ENCODE data around the gene SLC22A5. TPM values are rescaled to one million over a fixed set of nuclear protein-coding genes. Genes with fewer than 3 reads are reported as not detected.

SLC22A5 gene
- total and polyA plus RNA-seq, 2 of the 8 experiments (the other 6 are each of a cell fraction or from before 2014, with no cell fraction given): 4.0 to 9.0 TPM

- no peak overlapping the region for H4K91ac ChIP-seq (replicated peaks; ENCODE audit: insufficient read length, low read length)
- no peak for FAIRE-seq
Observed at GRCh38 chr5:132414634-132415378, 45.3 kb downstream of the SLC22A5 start.

More at GRCh38 chr5:132414634-132415378, 45.3 kb downstream of the SLC22A5 start:
- Histone ChIP-seq H3K4ac (replicated peaks; ENCODE audit: insufficient read length, low read depth, low read length) (no peak overlapping the region), H3K18ac (ENCODE audit: extremely low read depth, low read length) (no peak overlapping the region), H3K56ac (replicated peaks; ENCODE audit: insufficient read length, low read depth, low read length) (no peak overlapping the region), H3K36me3 (ENCODE audit: control insufficient read depth in 2 of 4, insufficient read depth in 4 of 4, low read length in 3 of 4) (no peaks in the 10 kb centered on the region), H2AK5ac (ENCODE audit: low read depth, low read length) (no peak overlapping the region), H3K27ac (ENCODE audit: low read depth, low read length) (no peak overlapping the region), H3K4me3 (ENCODE audit: extremely low read depth in 1 of 4, insufficient read depth in 2 of 4, low read depth in 3 of 4, low read length in 4 of 4) (no peak overlapping the region), H3K4me1 (replicated peaks in 1 of 4; ENCODE audit: control insufficient read depth in 3 of 4, insufficient read depth in 4 of 4, low read length in 3 of 4) (peaks cover 0 to 4% (median 2%) of the 10 kb centered on the region in 4 experiments; a peak in 4 of 7 replicates), H2BK15ac (ENCODE audit: low read length) (no peak overlapping the region), H3K14ac (ENCODE audit: insufficient read length) (no peak overlapping the region), H2BK20ac (ENCODE audit: low read length) (no peak overlapping the region), H4K8ac (ENCODE audit: extremely low read depth, insufficient read depth, low read length) (no peak overlapping the region), H2BK12ac (ENCODE audit: low read depth, low read length) (no peak overlapping the region), H3K27me3 (replicated peaks in 1 of 4; ENCODE audit: control insufficient read depth in 3 of 4, extremely low read depth in 1 of 4, insufficient read depth in 3 of 4, low read length in 3 of 4) (0 out of 7 replicates have a peak, but pooled peaks cover 0 to 3% (median 0%) of the 10 kb centered on the region in 4 experiments), H3K79me1 (ENCODE audit: low read depth, low read length) (no peaks in the 10 kb centered on the region), H3K9me3 (ENCODE audit: insufficient read depth in 2 of 2, low read depth in 1 of 2, low read length in 1 of 2) (no peaks in the 10 kb centered on the region), H2BK5ac (ENCODE audit: low read depth, low read length) (no peak overlapping the region), H3K23ac (ENCODE audit: insufficient read length) (no peak overlapping the region), H3K23me2 (ENCODE audit: low read depth, low read length) (0 out of 2 replicates have a peak, but pooled peaks cover 2% of the 10 kb centered on the region), H2AFZ (ENCODE audit: low read length) (no peak overlapping the region), H3K4me2 (ENCODE audit: insufficient read depth in 1 of 2, low read depth in 2 of 2, low read length in 2 of 2) (no peak overlapping the region), H4K20me1 (replicated peaks in 1 of 2; ENCODE audit: control insufficient read depth in 1 of 2, insufficient read depth in 2 of 2, low read length in 2 of 2) (no peaks in the 10 kb centered on the region), H3K79me2 (ENCODE audit: control insufficient read depth in 1 of 2, insufficient read depth in 2 of 2, low read length in 2 of 2) (no peaks in the 10 kb centered on the region), H4K5ac (ENCODE audit: insufficient read length, low read depth, low read length) (no peak overlapping the region), H3K9ac (replicated peaks in 1 of 4; ENCODE audit: extremely low read depth in 1 of 4, low read depth in 3 of 4, low read length in 3 of 4) (no peak overlapping the region), H2BK120ac (replicated peaks; ENCODE audit: low read depth, low read length) (no peak overlapping the region)
- WGBS, 2 experiments (ENCODE audit: extremely low coverage in 1 of 2, insufficient coverage in 1 of 2, insufficient read length in 1 of 2, insufficient replicate concordance in 2 of 2, low coverage in 1 of 2, low lambda C conversion rate in 2 of 2, missing lambda C conversion rate in 1 of 2): 75% methylated on average over 5 of the region's 5 CpGs; no CpG with 5 or more reads in 1 of the 2 experiments
- TF ChIP-seq SIX5 (IDR thresholded peaks at IDR 0.05; ENCODE audit: low read depth, low read length) (no peak), RAD21 (IDR thresholded peaks at IDR 0.05 in 1 of 2, conservative IDR thresholded peaks at IDR 0.05 in 1 of 2; ENCODE audit: low read depth in 2 of 2, low read length in 2 of 2) (no peak), CREB1 (IDR thresholded peaks at IDR 0.05) (no peak), NRF1 (IDR thresholded peaks at IDR 0.05; ENCODE audit: low read depth, low read length) (no peak), EZH2 (IDR thresholded peaks at IDR 0.05; ENCODE audit: low read depth, low read length, severe bottlenecking) (no peak), CTBP2 (IDR thresholded peaks at IDR 0.05; ENCODE audit: borderline replicate concordance, insufficient read depth, insufficient read length, low read length) (no peak)
- no peak for DNase-seq (ENCODE audit: low read depth in 1 of 2, low spot score in 2 of 2)
- CTCF ChIA-PET (ENCODE audit: partially characterized antibody): interaction anchor here (1.2 to 6.0 kb wide), 5 partner anchors 13 to 136 kb away, joined by 3 to 98 read pairs (median 6); partner anchors contain the start of gene IRF1
- POLR2A ChIA-PET (ENCODE audit: partially characterized antibody): interaction anchor here (1.0 kb wide), 1 partner anchor 75 kb away, joined by 7 read pairs; no protein-coding TSS in a partner anchor

Measured in H1 (cell line).